Measurements from ENCODE around the gene MBOAT1. TPM values are rescaled to one million over a fixed set of nuclear protein-coding genes. Genes with fewer than 3 reads are reported as not detected.
"Not testable (repeated sequence)": the region's sequence is repeated elsewhere in the genome, so short reads cannot be mapped to it uniquely, and the experiment has no call there.

The MBOAT1 gene
- total RNA-seq, 1 donor from 2014 or later: 9.6 TPM

DNA sequence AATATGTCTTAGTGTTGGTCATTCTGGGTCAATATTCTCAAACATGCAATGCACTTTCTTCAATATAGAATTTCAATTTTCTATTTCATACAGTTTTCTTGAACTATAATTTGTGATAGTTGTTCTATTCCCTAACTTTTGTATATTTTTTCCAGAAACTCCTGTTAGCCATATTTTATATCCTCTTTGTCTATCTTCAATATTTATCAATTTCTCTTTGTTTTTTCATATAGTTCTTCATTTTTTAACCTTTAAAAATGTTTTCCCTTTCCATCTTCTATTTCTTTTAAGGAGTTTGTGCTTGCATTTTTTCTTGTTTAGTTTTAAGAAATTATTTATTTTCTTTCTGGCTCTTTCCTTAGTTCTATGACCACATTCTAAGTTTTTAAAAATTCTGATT, 42.0 kb upstream of the MBOAT1 start:
- H3K9me3 ChIP-seq: no peaks in the 10 kb centered on the region
- TF ChIP-seq POLR2A (IDR thresholded peaks at IDR 0.05) (no peak), POLR2AphosphoS5 (IDR thresholded peaks at IDR 0.05; ENCODE audit: insufficient read depth in 1 of 2, low read depth in 1 of 2) (no peak)
- TF ChIP-seq, protein P1, sequence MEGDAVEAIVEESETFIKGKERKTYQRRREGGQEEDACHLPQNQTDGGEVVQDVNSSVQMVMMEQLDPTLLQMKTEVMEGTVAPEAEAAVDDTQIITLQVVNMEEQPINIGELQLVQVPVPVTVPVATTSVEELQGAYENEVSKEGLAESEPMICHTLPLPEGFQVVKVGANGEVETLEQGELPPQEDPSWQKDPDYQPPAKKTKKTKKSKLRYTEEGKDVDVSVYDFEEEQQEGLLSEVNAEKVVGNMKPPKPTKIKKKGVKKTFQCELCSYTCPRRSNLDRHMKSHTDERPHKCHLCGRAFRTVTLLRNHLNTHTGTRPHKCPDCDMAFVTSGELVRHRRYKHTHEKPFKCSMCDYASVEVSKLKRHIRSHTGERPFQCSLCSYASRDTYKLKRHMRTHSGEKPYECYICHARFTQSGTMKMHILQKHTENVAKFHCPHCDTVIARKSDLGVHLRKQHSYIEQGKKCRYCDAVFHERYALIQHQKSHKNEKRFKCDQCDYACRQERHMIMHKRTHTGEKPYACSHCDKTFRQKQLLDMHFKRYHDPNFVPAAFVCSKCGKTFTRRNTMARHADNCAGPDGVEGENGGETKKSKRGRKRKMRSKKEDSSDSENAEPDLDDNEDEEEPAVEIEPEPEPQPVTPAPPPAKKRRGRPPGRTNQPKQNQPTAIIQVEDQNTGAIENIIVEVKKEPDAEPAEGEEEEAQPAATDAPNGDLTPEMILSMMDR (IDR thresholded peaks at IDR 0.05): no peak
- H3K36me3 ChIP-seq: no peaks in the 10 kb centered on the region
- H3K4me3 ChIP-seq: no peak overlapping the region
- no peak overlapping the region for H3K27ac ChIP-seq
- DNase-seq (ENCODE audit: extremely low spot score in 2 of 2): no peak
- H3K27me3 ChIP-seq: no peaks in the 10 kb centered on the region
- intact Hi-C loops (cut with DNase I): no loop called here
- H3K4me1 ChIP-seq: no peaks in the 10 kb centered on the region

DNA sequence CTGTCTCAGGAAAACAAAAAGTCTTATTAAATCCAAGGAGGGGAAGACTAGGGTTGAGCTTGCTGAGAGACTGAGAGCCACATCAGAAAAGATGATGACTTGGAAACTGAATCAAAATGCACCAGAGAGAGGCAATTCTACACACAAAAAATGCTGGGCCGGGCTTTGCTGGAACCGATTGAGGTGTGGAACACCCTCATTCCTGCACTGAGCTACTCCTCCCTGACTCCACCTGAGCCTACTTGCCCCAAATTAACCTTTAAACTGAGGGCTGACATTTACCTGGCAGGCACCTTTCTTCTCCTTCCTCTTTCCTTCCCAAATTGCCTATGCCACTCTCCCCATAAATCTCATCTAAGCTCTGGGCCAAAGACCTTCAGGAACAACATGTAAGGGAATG, 40.8 kb upstream of the MBOAT1 start:
- H3K27ac ChIP-seq: no peak overlapping the region

DNA sequence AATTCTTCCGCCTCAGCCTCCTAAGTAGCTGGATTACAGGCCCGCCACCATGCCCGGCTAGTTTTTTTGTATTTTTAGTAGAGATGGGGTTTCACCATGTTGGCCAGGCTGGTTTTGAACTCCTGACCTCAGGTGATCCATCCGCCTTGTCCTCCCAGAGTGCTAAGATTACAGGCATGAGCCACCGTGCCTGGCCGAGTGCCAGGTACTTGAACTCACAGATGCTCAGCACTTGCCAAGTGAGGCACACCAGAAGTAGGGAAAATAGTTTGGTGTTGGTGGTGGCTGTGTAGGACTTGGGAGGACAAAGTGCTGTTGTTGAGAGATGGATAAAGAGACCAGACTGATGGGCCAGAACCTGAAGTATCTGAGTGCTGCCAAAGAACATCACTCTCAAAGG, 40.0 kb upstream of the MBOAT1 start:
- intact Hi-C loops (cut with DNase I): no loop called here
- H3K27me3 ChIP-seq: no peaks in the 10 kb centered on the region
- H3K9me3 ChIP-seq: no peaks in the 10 kb centered on the region
- H3K27ac ChIP-seq: no peak overlapping the region
- no peak for DNase-seq (ENCODE audit: extremely low spot score in 2 of 2)
- H3K36me3 ChIP-seq: no peaks in the 10 kb centered on the region
- no peaks in the 10 kb centered on the region for H3K4me1 ChIP-seq
- no peak overlapping the region for H3K4me3 ChIP-seq
- no peak for TF ChIP-seq POLR2AphosphoS5 (IDR thresholded peaks at IDR 0.05; ENCODE audit: insufficient read depth in 1 of 2, low read depth in 1 of 2)
- TF ChIP-seq, protein P1 (IDR thresholded peaks at IDR 0.05): no peak
- no peak for TF ChIP-seq POLR2A (IDR thresholded peaks at IDR 0.05)

More for the DNA sequence above, 40.8 kb upstream of the MBOAT1 start:
- Histone ChIP-seq H3K4me1 (no peaks in the 10 kb centered on the region), H3K36me3 (no peaks in the 10 kb centered on the region), H3K9me3 (no peaks in the 10 kb centered on the region), H3K4me3 (no peak overlapping the region), H3K27me3 (no peaks in the 10 kb centered on the region)
- no peak for DNase-seq (ENCODE audit: extremely low spot score in 2 of 2)
- intact Hi-C loops (cut with DNase I): no loop called here
- TF ChIP-seq POLR2A (IDR thresholded peaks at IDR 0.05) (no peak), POLR2AphosphoS5 (IDR thresholded peaks at IDR 0.05; ENCODE audit: insufficient read depth in 1 of 2, low read depth in 1 of 2) (no peak)
- TF ChIP-seq, protein P1 (IDR thresholded peaks at IDR 0.05): no peak

DNA sequence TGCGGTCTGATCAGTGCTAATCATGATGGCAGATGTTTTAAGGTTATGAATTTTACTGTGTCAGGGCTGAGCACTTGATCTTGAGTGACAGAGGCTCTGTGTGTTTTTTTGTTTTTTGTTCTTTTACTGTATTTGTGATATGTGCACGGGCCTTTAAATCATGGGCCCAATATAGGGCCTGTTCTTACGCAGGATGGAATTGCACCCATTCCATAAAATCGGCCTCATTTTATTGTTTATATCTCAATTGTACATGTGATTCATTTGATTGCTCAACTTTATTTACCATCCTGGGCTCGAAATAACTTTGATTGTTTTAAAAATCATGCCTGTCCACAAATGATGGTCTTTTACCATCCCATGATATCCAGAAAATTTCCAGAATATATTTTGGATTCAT, 39.3 kb upstream of the MBOAT1 start:
- no peaks in the 10 kb centered on the region for H3K27me3 ChIP-seq
- H3K9me3 ChIP-seq: no peaks in the 10 kb centered on the region
- DNase-seq (ENCODE audit: extremely low spot score in 2 of 2): no peak
- H3K27ac ChIP-seq: no peak overlapping the region
- H3K36me3 ChIP-seq: no peaks in the 10 kb centered on the region
- no peak for TF ChIP-seq POLR2A (IDR thresholded peaks at IDR 0.05)
- TF ChIP-seq, protein P1 (IDR thresholded peaks at IDR 0.05): no peak
- TF ChIP-seq POLR2AphosphoS5 (IDR thresholded peaks at IDR 0.05; ENCODE audit: insufficient read depth in 1 of 2, low read depth in 1 of 2): no peak
- no peaks in the 10 kb centered on the region for H3K4me1 ChIP-seq
- H3K4me3 ChIP-seq: no peak overlapping the region
- intact Hi-C loops (cut with DNase I): no loop called here

DNA sequence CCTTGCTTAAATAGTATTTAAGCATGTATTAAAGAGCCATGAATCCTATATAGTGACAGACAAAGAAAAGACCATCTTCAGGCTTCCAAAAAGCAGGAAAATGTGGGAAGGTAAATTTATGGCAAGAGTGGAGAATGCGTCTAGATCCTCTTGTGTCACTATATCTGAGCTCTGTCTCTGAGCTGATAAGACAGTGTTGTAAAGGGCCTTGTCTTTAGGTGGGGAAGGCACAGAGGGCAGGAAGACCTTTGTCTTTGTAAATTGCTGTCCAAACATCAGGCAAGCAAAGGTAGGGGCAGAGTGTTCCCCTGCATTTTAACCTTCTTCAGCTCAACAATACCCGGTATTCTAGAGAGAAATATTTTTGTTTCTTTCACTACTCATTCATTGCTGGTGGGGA, 33.9 kb upstream of the MBOAT1 start:
- Histone ChIP-seq H3K4me1 (no peaks in the 10 kb centered on the region), H3K27ac (no peak overlapping the region), H3K36me3 (no peaks in the 10 kb centered on the region), H3K9me3 (no peaks in the 10 kb centered on the region), H3K27me3 (no peaks in the 10 kb centered on the region), H3K4me3 (no peak overlapping the region)
- intact Hi-C loops (cut with DNase I): no loop called here
- no peak for DNase-seq (ENCODE audit: extremely low spot score in 2 of 2)
- TF ChIP-seq POLR2AphosphoS5 (IDR thresholded peaks at IDR 0.05; ENCODE audit: insufficient read depth in 1 of 2, low read depth in 1 of 2): no peak
- TF ChIP-seq, protein P1 (IDR thresholded peaks at IDR 0.05): no peak
- TF ChIP-seq POLR2A (IDR thresholded peaks at IDR 0.05): no peak

DNA sequence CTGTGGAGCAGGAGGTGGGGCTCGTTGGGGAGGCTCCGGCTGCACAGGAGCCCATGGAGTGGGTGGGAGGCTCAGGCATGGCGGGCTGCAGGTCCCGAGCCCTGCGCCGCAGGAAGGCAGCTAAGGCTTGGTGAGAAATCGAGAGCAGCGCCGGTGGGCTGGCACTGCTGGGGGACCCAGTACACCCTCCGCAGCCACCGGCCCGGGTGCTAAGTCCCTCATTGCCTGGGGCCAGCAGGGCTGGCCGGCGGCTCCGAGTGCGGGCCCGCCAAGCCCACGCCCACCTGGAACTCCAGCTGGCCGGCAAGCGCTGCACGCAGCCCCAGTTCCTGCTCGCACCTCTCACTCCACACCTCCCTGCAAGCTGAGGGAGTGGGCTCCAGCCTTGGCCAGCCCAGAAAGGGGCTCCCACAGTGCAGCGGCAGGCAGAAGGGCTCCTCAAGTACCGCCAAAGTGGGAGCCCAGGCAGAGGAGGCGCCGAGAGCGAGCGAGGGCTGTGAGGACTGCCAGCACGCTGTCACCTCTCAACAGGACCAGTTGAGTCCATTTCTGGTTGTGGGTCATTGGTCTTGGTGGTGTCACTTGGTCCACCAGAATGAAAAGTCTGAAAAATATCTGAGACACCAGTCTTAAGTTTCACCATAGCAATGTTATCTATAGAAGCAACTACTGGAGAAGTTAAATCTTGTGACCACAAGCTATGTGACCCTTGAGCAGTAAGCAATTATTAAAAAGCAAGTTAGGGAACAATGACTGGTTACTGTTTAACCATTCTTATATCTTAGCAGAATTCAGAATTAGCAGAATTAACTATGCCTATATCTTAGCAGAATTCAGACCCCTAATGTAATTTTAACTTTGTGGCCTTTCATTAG, 32.8 kb upstream of the MBOAT1 start:
- H3K4me1 ChIP-seq; H3K27me3 ChIP-seq; H3K9me3 ChIP-seq; H3K36me3 ChIP-seq; DNase-seq (ENCODE audit: extremely low spot score in 2 of 2); H3K27ac ChIP-seq; intact Hi-C loops (cut with DNase I); H3K4me3 ChIP-seq: not testable (repeated sequence)
